ENCODE results near the gene GSTM3. TPM values are rescaled to one million over a fixed set of nuclear protein-coding genes. Genes with fewer than 3 reads are reported as not detected.
"Not testable (repeated sequence)": the region's sequence is repeated elsewhere in the genome, so short reads cannot be mapped to it uniquely, and the experiment has no call there.

The GSTM3 gene
- total RNA-seq, 1 donor from 2014 or later: 113 TPM

DNA sequence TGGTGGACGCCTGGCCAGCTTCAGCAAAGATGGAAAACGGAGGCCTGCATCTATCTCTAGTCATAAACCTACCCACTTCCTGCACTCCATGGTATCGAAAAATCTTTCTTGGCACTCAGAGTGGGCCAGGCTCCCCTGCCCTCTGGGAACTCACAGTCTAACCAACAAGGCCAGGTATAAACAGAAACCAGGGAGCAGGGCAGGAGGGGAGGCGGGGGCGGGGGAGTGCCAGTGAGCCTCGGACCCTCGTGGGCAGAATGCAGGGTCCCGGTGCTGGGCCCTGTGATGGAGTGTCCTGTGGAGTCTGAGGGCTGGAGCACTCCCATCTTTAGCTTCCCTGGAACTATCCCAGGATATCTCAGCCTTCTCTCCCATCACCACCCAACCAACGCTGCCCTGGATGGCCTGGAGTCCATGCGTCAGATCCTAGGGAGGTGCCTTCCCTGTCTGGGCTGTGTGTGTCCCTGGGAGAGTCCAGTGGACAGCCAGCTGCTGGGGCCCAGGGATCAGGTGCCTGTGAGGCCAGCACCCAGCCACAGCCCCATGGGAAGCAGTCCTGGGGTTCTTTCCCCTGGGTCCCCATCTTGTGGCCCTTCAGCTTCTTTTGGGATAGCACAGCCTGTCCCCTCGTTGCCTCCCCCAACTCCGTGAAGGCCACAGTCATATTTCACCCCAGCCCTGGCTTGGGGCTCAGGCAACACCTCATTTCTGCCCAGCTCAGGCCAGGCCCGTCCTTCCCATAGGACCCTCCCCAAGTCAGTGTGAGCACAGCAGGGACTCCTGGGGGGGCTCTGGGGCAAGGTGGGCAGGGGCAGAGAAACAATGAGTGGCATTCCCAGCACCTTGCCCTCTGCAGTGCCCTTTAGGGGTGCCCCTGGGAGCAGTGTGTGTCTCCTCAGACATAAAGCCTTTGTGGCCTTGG lies 24.0 kb upstream of the GSTM3 start:
- peak; percentile 23 for DNase-seq
- no peak for ATAC-seq
- intact Hi-C loops (cut with micrococcal nuclease): no loop called here

DNA sequence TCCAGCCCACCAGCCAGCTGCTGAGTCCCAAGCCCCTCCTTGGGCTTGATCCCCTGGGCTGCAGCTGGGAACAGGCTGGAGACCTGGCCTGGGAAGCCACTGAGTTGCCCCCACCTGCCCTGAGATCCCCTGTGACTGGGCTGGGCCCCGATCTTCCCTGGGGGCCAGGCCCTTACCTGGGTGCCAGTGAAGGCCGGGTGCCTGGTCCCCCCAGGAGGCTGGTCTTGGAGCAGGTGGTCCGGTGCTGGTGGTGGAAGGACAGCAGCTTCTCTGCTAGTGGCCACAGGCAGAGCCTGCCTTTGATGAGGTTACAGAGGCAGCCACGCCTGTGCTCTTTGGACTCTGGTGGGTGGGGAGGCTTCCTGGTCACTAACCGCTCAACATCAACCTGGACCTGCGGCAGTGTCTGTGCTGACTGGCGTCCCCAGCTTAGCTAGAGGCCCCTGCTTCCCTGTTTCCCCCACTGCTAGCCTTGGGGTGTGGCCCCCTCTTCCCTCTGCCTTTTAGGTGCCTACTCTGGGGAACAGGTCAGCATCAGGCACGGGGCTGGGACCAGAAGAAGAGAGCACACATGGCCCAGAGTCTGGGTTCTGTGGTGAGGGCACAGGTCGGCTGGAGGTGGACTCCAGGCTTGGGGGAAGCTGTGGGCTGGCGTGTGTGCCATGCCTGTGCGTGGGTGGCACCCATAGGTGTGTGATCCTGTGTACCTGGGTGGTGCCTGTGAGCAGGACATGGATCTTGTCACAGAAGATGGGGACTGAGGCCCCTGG lies 23.0 kb upstream of the GSTM3 start, which contains the start of gene EPS8L3:
Gene EPS8L3, minus strand, starts transcription at position 278 of the 770 bp plus-strand sequence. CDS start 2,174 bp downstream, outside the sequence.
- ATAC-seq (no peak), DNase-seq (no peak)
- intact Hi-C loops (cut with micrococcal nuclease): no loop called here

DNA sequence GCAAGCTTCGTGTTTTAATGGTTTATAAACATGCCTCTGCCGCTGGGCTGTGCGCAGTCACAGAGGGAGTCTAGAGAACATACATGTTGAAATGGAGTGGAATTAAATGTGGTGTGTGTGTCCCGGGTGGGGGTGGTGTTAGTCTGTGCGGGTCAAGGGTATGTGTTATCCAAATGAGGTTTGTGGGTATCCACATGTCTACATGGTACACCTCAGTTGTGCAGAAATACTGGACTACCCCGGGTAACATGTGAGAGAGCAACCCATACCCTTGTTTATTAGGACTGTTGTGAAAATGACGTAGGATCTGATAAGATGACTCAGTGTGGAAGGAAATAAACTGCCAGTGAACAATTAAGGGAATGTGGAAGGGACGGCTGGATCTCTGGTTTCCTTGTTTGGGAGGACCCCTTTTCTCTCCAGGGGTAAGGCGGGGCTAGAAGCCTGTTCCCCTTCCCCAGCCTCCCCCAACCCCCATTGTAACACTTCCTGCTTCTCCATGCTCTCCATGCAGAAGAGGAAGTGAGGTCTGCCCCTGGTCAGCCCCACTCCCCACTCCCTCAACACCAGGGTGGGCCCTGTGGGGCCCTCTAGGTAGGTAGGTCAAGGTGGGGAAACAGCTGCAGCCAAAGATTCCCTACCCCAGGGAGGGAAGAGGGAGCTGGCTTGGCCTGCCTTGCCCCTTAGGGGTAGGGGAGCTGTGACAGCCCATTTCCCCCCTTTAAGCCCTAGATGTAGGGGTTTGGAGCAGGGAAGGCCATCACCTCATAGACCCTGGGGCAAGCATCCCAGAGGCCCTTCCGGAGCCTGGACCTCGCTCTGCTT lies 22.2 kb upstream of the GSTM3 start:
- ATAC-seq: no peak
- intact Hi-C loops (cut with micrococcal nuclease): no loop called here
- no peak for DNase-seq

DNA sequence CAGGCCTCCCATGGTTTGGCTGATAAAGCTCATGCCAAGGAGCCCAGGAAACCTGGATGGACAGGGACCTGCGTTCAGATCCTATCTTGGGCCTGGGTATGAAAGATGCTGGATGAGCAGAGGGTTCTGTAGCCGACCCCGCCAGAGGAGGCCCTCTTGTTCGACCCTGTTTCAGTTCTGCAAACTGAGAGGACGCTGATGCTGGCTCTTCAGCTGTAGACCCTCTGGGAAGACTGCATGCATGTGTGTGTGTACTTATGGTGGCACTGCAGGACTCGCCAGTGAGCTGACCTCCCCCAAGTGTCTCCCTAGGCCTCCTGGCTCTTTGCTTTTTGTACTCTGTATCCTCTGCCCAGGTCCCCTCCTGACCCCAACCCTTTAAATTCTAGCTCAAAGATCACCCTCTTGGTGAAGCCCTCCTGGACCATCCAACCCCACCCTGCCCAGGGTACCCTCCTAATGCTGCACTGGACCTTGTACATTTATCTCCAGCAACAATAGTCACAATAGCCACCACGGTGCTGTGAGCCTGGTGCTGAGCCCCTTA lies 21.3 kb upstream of the GSTM3 start:
- ATAC-seq (no peak), DNase-seq (no peak)
- intact Hi-C loops (cut with micrococcal nuclease): no loop called here

DNA sequence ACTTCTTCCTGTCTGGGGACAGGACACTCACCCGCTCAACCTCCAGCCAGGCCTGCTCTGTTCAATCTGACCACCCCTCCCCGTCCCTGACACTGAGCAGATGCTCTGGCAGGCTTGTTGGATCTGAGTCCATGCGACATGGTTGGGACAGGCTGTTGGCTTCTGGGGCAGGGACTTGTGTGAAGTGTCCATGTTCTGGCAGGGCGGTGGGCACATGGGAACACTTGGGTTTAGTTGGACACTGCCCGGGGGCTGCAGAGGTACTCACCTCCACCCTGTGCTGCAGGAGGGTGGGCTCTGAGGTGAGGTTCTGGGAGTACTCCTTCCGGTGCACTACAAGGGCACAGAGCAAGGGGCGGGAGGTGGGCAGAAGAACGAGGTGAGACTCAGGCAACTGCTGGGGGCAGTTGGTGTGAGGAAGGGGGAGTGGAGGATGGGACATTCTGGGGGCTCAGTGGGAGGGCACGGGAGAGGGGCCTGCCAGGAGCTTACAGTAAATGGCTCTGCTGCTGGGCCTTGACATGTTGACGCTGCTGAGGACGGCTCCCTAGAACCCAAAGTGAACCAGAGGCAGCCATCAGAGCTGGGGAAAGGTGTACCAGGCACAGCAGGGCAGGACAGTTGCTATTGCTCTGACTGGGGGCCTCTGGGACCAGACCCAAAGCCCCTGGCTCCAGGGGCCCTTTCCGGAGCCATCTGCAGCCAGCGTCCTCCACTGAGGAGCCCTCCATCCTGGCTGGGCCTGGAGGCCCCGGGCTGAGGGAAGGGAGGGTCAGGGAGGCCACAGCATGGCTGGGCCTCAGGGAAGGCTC lies 20.6 kb upstream of the GSTM3 start:
- DNase-seq (peak; percentile 57), ATAC-seq (peak; percentile 76)
- intact Hi-C loops (cut with micrococcal nuclease): no loop called here

DNA sequence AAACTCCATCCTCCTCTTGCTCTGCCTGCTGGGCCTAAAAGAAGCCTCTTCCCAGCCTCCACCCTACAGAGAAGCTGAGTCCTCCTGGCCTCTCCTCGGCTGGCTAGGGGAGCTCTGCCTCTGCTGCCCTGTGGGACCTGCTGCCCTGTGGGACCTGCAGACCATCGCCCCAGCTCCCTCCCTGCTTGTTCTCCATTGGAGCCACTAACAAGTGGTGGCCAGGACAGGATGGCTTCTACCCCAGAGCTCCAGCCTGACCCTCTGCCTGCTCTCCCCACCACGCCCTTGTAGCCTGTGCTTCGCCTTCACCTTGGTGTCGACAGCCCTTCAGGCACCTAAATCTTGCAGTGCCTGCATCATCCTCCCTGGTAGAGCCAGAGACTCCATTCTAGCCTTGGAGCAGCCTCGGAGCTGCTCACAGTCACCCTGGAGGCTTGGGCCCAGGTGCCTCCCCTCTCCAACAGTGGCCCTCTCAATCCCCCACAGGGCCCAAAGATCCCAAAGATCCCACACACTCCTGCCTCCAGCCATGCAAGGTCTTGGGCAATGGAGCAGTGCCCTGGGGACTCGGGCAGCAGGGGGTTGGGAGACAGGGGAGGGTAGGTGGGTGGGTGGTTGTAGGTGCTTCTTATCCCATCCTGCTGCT lies 19.9 kb upstream of the GSTM3 start:
- intact Hi-C loops (cut with micrococcal nuclease): no loop called here

DNA sequence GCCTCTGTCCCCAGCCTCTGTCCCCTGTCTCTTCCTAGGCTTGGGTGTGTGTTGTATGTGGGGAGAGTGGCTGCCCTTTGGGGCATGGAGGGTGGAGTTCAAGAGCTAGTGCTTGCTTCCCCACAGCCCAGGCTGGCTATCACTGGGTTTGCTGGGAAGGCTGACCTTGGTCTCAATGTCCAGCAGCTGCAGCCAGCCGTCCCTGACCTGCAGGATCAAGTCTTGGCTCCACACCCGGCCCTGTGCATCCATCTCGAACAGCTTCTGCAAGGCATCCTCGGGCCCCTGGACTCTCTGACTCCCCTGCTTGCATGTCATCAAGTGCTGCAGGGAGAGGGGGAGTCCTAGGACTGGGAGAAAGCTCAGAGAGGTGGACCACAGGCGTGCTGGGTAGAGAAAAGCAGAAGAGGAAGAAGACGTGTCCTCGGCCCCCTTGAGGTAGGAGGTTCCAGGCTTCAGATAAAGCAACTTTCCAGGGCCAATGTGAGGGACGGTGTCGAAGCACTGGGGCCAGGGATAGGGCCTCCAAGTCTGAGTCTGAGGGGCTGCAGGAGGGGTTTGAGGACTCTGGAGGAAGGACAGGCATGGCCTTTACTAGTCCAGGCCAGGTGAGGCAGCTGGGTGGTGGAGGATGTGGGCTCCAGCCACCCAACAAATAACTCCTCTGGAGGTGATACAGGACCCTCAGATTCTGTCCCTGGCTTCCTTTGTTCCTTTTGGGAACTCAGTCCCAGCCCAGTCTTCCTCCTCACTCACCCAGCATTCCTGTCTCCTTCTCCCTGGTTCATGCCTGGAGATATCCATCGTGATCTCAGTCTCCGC lies 18.9 kb upstream of the GSTM3 start:
- intact Hi-C loops (cut with micrococcal nuclease): no loop called here
- ATAC-seq (no peak), DNase-seq (no peak)

More for the DNA sequence above, 19.9 kb upstream of the GSTM3 start:
- no peak for DNase-seq
- no peak for ATAC-seq

DNA sequence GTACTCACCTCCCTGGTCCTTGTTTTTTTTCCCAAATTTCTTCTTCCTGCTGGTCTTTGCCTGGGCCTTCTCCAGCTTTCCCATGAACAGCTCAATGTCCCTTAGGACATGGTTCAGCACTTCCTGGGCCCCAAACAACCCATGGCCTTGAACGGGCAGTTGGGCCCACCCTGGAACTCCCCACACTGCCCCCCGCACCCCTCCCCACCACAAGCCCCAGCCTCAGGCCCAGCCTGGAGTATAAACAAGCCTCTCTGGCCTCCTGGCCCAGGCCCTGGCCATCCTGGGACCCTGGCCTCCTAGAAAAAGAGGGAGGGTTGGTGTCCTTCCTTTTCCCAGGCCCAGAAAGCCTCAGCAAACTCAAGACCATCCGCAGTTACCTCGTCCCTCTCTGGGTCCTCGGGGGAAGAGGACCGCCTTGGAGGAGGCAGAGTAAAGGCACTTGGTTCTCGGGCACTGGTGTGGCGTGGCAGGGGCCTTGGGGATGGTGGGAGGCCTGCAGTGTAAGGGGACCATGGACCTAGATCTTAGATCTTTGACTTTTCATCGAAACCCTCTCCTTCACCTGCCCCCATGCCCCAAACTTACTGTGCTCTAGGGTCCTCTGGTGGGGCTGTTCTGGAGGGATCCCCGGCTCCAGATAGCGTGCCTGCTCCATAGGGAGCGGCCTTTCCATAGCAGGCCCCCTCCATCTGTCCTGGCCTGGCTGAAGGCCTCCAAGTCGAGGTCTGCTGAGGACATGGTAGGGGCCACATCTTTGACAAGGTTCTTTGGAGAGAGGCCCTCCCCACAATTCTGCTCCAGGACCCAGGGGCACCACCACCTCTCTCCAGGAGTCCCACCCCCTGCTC lies 17.3 kb upstream of the GSTM3 start:
- DNase-seq (no peak), ATAC-seq (no peak)
- intact Hi-C loops (cut with micrococcal nuclease): no loop called here

DNA sequence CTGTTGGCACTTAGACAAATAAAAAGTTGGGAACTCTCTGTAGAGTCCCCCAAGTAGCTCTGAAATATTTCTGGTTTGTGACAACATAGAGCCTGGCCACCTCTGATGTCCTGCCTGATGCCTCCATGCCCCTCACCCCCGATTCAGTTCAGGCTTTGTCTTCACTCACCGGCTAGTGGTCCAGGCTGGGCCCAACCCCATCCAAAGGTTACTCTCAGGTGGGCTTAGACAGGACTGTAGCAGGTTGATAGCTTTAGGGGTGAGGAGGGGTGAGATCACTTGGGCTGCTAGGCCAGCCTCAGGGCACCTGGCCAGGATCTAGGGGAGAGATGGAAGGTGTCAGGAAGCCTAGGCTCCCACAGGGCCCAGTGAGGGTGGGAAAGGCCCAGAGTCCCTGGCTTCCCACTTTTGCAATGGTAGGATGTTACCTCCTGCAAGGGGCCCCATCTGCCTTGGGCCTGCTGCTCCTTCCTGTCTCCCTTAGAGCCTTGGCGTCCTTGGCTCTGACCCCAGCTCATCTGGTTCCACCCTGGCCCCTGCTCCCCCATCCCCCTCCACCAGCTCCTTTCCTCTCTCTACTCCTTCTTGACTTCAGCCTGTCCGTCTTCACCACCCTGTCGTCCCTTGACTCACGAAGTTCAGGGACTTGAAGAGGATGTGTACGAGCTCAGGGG lies 16.1 kb upstream of the GSTM3 start:
- ATAC-seq: no peak
- DNase-seq: no peak
- intact Hi-C loops (cut with micrococcal nuclease): no loop called here

DNA sequence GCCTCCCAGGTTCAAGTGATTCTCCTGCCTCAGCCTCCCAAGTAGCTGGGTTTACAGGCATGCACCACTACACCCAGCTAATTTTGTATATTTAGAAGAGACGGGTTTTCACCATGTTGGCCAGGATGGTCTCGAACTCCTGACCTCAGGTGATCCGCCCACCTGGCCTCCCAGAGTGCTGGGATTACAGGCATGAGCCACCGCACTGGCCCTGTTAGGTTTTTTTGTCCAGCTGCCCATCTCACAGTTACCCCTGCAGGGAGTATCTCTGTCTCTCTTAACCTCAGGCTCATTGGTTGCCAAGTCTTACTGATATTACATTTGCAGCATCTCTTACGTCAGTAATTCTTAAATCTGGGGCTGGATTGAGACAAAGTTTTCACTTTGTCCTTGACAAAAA lies 15.5 kb upstream of the GSTM3 start:
- intact Hi-C loops (cut with micrococcal nuclease); ATAC-seq: not testable (repeated sequence)

DNA sequence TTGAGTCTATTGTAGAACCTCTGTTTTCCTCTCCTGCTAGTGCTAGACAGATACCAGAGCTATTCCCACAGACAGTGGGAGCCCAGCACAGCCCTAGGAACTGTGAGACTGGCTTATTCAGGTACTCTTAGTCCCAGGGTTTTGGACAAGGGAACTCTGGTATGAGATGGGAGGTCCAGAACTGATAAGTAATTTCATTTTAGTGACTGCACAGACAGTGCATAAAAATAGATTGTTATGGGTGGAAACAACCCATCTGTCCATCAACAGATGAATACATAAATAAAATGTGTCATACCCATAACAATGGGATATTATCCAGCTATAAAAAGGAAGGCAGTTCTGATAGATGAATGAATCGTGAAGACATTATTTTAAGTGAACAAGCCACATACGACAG lies 13.9 kb upstream of the GSTM3 start:
- ATAC-seq (peak; percentile 87), DNase-seq (no peak)
- intact Hi-C loops (cut with micrococcal nuclease): no loop called here

More for the DNA sequence above, 15.5 kb upstream of the GSTM3 start:
- not testable (repeated sequence) for DNase-seq

DNA sequence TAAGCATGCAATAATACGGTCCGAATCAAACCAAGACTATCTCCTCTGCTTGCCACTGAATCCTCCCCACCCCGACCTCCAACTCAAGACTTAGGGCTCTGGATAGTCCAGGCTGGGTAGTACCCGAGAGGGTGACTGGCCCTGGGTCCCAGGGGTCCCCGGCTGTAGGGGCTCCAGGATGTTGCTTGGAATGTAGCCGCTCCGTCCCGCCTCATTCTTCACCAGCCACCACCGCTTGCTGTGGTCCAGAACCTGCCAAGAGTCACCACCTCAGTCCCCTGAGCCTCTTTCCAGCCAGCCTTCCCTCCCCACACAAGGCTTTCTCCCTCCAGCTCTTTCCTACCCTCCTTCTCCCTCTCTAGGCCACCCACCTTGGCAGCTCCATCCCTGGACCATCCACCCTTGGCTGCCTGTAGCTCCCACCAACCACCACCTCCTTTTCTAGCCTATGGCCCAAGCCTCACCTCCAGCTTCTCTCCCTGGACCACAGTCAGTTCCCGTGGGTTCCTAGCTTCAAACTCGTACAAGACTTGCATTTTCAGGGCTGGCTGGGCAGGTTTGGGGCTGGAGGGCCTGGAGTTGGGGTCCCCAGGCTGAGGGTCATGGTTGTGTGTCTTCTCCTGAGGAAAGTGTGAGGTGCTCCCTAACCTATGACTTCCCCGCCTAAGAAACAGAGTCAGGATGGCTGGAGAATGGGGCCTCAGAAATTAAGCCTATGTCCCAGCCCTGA lies 10.9 kb upstream of the GSTM3 start:
- ATAC-seq (no peak), DNase-seq (no peak)
- intact Hi-C loops (cut with micrococcal nuclease): no loop called here

DNA sequence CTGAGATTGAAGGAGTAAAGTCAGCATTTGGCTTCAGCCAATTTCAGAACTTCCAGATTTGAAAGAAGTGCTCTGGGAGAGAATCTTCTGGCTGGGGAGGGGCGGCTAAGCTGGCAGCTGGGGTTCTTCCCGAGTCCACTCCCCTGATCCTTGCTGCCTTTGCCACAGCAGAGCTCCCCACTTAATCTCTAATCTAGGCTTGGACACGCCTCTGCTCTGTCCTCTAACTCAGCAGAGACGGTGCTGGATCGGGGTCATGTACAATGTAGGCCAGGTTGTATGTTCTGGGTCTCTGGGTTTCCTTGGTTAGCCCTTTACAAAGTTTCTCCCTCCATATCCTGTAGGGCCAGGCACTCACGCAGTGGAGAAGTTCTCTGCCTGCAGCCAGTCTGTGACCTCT lies 10.1 kb upstream of the GSTM3 start:
- no peak for ATAC-seq
- intact Hi-C loops (cut with micrococcal nuclease): no loop called here
- no peak for DNase-seq

DNA sequence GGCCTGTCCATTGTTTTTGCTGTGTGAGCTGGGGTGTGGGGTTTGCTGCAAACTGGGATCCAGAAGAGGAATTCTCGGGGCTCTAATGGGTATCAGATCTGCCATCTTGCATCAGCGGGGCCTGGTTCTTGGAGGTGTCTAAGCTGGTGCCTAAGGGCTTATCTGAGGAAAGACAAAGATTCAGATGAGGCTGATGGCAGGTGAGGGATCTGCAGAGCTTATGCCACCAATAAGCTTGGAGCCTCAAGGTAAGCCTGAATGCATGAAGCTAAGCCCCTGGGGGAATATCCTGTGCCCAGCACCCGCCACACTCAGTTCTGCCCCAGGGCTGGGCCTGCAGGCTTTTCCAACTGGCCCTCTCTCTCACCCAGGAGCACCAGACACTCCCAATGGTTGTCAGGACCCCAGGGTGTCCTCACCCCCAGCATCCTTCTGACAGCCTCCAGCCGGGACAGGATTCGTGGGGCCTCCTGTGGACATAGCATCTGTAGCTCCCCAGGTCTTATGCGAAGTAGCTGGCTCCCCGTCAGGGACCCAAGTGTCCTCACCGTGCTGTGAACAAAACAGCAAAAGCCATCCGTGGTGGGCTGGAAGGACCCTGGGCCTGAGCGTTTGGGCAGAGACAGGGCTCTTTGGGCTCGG lies 9.5 kb upstream of the GSTM3 start:
- intact Hi-C loops (cut with micrococcal nuclease): no loop called here
- DNase-seq (no peak), ATAC-seq (no peak)
